Midbrain (tissue), 1 donor: ENCODE results near the gene ANXA7.
"Not testable (repeated sequence)": the region's sequence is repeated elsewhere in the genome, so short reads cannot be mapped to it uniquely, and the experiment has no call there.

Source experiments
- DNase-seq: peaks from one replicate; lab custom pipeline; 2025; lab: John Stamatoyannopoulos, UW

The ANXA7 gene

DNA sequence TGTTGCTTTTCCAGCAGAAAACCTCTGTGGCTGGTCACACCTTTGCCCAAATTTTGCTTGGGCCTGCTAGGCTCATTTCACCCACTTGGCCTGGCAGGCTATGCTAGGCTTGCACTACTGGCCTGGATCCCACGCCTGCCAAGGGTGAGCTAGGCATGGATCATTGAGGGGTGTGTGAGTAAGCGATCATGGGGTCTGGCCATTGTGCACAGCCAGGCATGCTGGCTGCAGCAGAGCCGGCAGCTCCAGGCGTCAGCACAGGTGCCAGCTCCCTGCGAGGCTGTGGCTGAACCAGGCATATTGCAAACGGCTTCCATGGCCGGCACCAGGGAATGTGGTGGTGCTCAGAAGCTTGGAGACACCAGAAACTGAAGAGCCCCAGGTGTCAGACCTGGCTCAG lies 74.4 kb downstream of the ANXA7 start:
- peak; percentile 53 for DNase-seq

DNA sequence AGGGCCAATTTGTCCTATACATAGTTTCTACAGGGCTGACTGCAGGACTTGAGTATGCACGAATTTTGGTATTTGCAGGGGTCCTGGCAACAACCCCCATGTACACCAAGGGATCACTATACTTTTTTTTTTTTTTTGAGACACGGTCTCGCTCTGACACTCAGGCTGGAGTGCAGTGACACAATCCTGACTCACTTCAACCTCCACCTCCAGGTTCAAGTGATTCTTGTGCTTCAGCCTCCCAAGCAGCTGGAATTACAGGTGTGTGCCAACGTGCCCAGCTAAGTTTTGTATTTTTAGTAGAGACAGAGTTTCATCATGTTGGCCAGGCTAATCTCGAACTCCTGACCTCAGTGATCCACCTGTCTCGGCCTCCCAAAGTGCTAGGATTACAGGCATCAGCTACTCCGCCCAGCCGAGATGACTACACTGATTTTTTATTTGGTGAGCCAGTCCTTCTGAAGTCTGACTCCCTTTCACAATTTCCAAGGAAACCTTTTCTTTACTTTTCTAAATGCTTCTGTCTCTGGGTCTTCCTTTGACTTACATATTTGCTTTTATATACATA lies 75.0 kb downstream of the ANXA7 start:
- DNase-seq = no peak

DNA sequence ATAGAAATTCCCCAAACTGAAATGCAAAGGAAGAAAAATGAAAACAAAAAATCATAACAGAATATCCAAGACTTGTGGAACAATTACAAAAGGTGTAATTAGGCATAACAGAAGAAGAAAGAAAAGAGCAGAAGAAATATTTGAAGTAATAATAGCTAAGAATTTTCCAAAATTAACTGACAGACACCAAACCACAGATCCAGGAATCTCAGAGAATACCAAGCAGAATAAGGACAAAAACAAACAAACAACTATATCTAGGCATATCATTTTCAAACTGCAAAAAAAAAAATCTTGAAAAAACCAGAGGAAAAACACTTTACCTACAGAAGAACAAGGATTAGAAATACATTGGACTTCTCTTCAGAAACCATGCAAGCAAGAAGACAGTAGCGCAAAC lies 80.7 kb downstream of the ANXA7 start:
- DNase-seq = no peak

DNA sequence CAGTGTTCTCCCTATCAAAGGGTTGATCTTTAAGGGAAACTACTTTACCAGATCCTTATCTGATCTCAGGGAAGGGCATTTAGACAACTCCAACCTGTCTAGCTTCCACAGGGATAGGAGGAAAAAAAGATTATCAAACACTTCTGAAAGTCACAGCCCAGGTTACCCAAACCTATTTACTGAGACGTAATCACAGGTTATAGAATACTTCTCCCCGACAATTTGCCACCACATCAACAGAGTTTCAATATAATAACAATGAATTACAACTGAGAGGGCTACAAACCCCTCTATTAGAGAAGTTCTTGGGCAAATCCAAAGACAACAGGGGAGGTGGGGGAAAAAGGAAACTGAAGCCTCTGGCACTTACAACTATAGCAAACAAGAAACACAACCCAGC lies 81.5 kb downstream of the ANXA7 start:
- DNase-seq = no peak

DNA sequence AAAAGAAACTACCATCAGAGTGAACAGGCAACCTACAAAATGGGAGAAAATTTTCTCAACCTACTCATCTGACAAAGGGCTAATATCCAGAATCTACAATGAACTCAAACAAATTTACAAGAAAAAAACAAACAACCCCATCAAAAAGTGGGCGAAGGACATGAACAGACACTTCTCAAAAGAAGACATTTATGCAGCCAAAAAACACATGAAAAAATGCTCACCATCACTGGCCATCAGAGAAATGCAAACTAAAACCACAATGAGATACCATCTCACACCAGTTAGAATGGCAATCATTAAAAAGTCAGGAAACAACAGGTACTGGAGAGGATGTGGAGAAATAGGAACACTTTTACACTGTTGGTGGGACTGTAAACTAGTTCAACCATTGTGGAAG lies 85.3 kb downstream of the ANXA7 start:
- DNase-seq = not testable (repeated sequence)

DNA sequence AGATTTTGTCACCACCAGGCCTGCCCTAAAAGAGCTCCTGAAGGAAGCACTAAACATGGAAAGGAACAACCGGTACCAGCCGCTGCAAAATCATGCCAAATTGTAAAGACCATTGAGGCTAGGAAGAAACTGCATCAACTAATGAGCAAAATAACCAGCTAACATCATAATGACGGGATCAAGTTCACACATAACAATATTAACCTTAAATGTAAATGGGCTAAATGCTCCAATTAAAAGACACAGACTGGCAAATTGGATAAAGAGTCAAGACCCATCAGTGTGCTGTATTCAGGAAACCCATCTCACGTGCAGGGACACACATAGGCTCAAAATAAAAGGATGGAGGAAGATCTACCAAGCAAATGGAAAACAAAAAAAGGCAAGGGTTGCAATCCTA lies 88.6 kb downstream of the ANXA7 start:
- not testable (repeated sequence) for DNase-seq
